Trophoblast cell (in vitro differentiated cells and primary cell): ENCODE measurements around the gene EGLN2.

Source experiments
- DNase-seq, 2 donors: peaks; one replicate each; pipeline ENCODE4 v3.0.0-alpha.2; 2016
- H2AFZ ChIP-seq: 2 replicates; pipeline ENCODE4 v1.6.1; 2013; ENCODE audit warnings: low read length, moderate library complexity, mild to moderate bottlenecking; ENCODE audit not compliant: insufficient read depth, poor library complexity
- H2AK5ac ChIP-seq: 2 replicates; pipeline ENCODE4 v1.6.1; 2013; ENCODE audit warnings: mild to moderate bottlenecking, low read length
- H2BK120ac ChIP-seq: 2 replicates; pipeline ENCODE4 v1.6.1; 2013; ENCODE audit warnings: low read length, mild to moderate bottlenecking, moderate library complexity; ENCODE audit not compliant: insufficient read depth, poor library complexity
- H2BK12ac ChIP-seq: 2 replicates; pipeline ENCODE4 v1.6.1; 2013; ENCODE audit warnings: mild to moderate bottlenecking, low read length, moderate library complexity
- H2BK5ac ChIP-seq: 2 replicates; pipeline ENCODE4 v1.6.1; 2013; ENCODE audit warnings: low read length, low read depth, moderate library complexity, mild to moderate bottlenecking; ENCODE audit not compliant: poor library complexity
- H3K14ac ChIP-seq: 2 replicates; pipeline ENCODE4 v1.6.1; 2013; ENCODE audit warnings: mild to moderate bottlenecking, low read length
- H3K18ac ChIP-seq: 2 replicates; pipeline ENCODE4 v1.6.1; 2013; ENCODE audit warnings: mild to moderate bottlenecking, low read length
- H3K23ac ChIP-seq: 2 replicates; pipeline ENCODE4 v1.6.1; 2013; ENCODE audit warnings: low read length
- H3K27ac ChIP-seq: 2 replicates; pipeline ENCODE4 v1.5.1; 2013; ENCODE audit warnings: low read depth, mild to moderate bottlenecking, inconsistent platforms, low read length, moderate library complexity
- H3K27me3 ChIP-seq: 2 replicates; pipeline ENCODE4 v1.6.1; 2013; ENCODE audit warnings: inconsistent platforms, mild to moderate bottlenecking, low read length, moderate library complexity; ENCODE audit not compliant: insufficient read depth
- H3K36me3 ChIP-seq, 2 experiments: 1 replicate in 1 of 2; 2 replicates in 1 of 2; pipeline ENCODE4 v1.6.1; 2013; ENCODE audit warnings: low read length in 2 of 2, mild to moderate bottlenecking in 2 of 2, moderate library complexity in 1 of 2; ENCODE audit not compliant: insufficient read depth in 2 of 2, control insufficient read depth in 1 of 2
- H3K4ac ChIP-seq: 2 replicates; pipeline ENCODE4 v1.6.1; 2013; ENCODE audit warnings: low read depth, mild to moderate bottlenecking, low read length, moderate library complexity
- H3K4me1 ChIP-seq, 2 experiments: 1 replicate in 1 of 2; 2 replicates in 1 of 2; pipeline ENCODE4 v1.6.1; 2013; ENCODE audit warnings: low read length in 2 of 2, mild to moderate bottlenecking in 2 of 2, moderate library complexity in 1 of 2; ENCODE audit not compliant: insufficient read depth in 2 of 2, control insufficient read depth in 1 of 2
- H3K4me2 ChIP-seq: 2 replicates; pipeline ENCODE4 v1.6.1; 2013; ENCODE audit warnings: inconsistent platforms, mild to moderate bottlenecking, low read length, moderate library complexity
- H3K4me3 ChIP-seq: 2 replicates; pipeline ENCODE4 v1.5.1; 2013; ENCODE audit warnings: mild to moderate bottlenecking, low read depth, low read length, inconsistent platforms
- H3K79me1 ChIP-seq: one replicate; pipeline ENCODE4 v1.6.1; 2013; ENCODE audit warnings: low read length
- H3K79me2 ChIP-seq: 2 replicates; pipeline ENCODE4 v1.6.1; 2013; ENCODE audit warnings: low read length, mild to moderate bottlenecking; ENCODE audit not compliant: control insufficient read depth, insufficient read depth, poor library complexity
- H3K9ac ChIP-seq: 2 replicates; pipeline ENCODE4 v1.6.1; 2013; ENCODE audit warnings: mild to moderate bottlenecking, low read length
- H3K9me3 ChIP-seq: 2 replicates; pipeline ENCODE4 v1.6.1; 2013; ENCODE audit warnings: low read depth, mild to moderate bottlenecking, control low read depth, inconsistent platforms, low read length; ENCODE audit not compliant: insufficient read depth
- H4K12ac ChIP-seq: 2 replicates; pipeline ENCODE4 v1.6.1; 2013; ENCODE audit warnings: low read depth, mild to moderate bottlenecking, low read length, moderate library complexity
- H4K8ac ChIP-seq: 2 replicates; pipeline ENCODE4 v1.6.1; 2013; ENCODE audit warnings: low read depth, mild to moderate bottlenecking, low read length, moderate library complexity
- H4K91ac ChIP-seq: one replicate; pipeline ENCODE4 v1.6.1; 2013; ENCODE audit warnings: low read depth, mild to moderate bottlenecking, low read length, moderate library complexity
- WGBS: extraction: QIAGEN DNeasy Blood & Tissue Kit; methylation state at CpG from one replicate; pipeline ENCODE4 v1.1.7; 2013; ENCODE audit warnings: missing lambda C conversion rate; ENCODE audit not compliant: insufficient read length, insufficient coverage; ENCODE audit errors: extremely low coverage; 5-methylcytosine and 5-hydroxymethylcytosine counted together

EGLN2 gene

DNA sequence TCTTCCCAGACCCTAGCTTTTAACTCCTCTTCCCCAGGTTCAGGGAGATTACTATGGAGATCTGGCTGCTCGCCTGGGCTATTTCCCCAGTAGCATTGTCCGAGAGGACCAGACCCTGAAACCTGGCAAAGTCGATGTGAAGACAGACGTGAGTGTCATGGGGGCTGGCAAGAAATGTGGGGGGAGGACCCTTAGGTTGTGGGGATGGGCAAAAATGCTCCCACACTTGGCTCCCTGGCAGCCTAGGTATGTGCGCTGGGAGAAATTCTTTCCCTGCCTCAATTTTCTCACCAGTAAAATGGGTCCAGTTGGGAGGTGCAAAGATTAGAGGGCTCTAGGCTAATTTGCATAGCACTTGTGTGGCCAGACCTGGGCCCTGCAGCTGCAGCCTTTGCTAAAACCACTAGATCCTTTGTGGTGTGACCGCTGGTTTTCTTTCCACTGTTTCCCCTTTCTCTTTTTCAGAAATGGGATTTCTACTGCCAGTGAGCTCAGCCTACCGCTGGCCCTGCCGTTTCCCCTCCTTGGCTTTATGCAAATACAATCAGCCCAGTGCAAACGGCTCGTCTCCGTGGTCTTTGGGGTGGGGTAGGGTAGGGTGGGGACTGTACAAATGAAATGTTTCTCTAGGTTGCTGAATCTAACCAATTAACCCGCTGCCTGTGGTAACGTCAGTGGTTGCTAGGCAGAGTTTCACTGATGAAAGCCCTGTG is 21.9 kb upstream of the EGLN2 start:
- Histone ChIP-seq H2BK12ac (peak overlapping the region; percentile 34), H4K8ac (peak overlapping the region; percentile 87), H4K91ac (peak overlapping the region; percentile 86), H3K14ac (peak overlapping the region; percentile 81), H2AFZ (peak overlapping the region; percentile 21), H3K9ac (no peak overlapping the region), H3K27ac (peak overlapping the region; percentile 96), H3K4ac (peak overlapping the region; percentile 72), H2BK5ac (peak overlapping the region; percentile 73), H3K27me3 (no peaks in the 10 kb centered on the region), H2BK120ac (peak overlapping the region; percentile 49), H3K79me2 (peaks cover 2% of the 10 kb centered on the region), H2AK5ac (peak overlapping the region; percentile 80), H3K79me1 (peaks cover 19% of the 10 kb centered on the region), H3K4me1 (peaks cover 12 to 16% of the 10 kb centered on the region in 2 experiments), H3K18ac (peak overlapping the region; percentile 73), H4K12ac (peak overlapping the region; percentile 37), H3K4me3 (no peak overlapping the region), H3K9me3 (no peaks in the 10 kb centered on the region), H3K23ac (no peak overlapping the region), H3K36me3 (peaks cover 0 to 3% of the 10 kb centered on the region in 2 experiments), H3K4me2 (peak overlapping the region; percentile 77)
- DNase-seq = peak; percentile 96 to 97
- WGBS = no CpG with 5 or more reads among the region's 13 CpGs

DNA sequence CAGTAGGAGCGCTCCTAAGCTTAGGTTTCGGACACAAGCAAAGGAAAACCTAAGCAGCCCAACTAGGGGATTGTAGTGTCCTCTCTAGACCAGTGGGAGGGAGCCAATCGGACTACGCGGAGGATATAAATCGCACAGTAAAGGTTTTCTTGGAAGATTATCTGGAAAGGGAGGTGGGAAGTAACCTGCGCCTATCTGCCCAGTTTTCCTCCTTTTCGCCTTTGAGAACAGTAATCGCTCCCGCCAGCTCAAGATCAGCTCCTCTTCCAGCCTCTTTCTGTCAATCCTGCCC is 21.4 kb upstream of the EGLN2 start:
- H3K79me1 ChIP-seq = peaks cover 19% of the 10 kb centered on the region
- H2BK5ac ChIP-seq = peak overlapping the region; percentile 67
- H3K27me3 ChIP-seq = no peaks in the 10 kb centered on the region
- peaks cover 12 to 16% of the 10 kb centered on the region in 2 experiments for H3K4me1 ChIP-seq
- peak overlapping the region; percentile 96 for H3K27ac ChIP-seq
- no CpG with 5 or more reads among the region's 10 CpGs for WGBS
- H3K14ac ChIP-seq = peak overlapping the region; percentile 47
- H3K79me2 ChIP-seq = peaks cover 2% of the 10 kb centered on the region
- H4K8ac ChIP-seq = peak overlapping the region; percentile 59
- H3K9me3 ChIP-seq = no peaks in the 10 kb centered on the region
- peak overlapping the region; percentile 48 for H3K18ac ChIP-seq
- H3K9ac ChIP-seq = peak overlapping the region; percentile 0
- no peak overlapping the region for H2AK5ac ChIP-seq
- peak overlapping the region; percentile 26 for H2BK12ac ChIP-seq
- H4K12ac ChIP-seq = peak overlapping the region; percentile 67
- H3K4ac ChIP-seq = no peak overlapping the region
- H3K4me3 ChIP-seq = peak overlapping the region; percentile 53
- H4K91ac ChIP-seq = peak overlapping the region; percentile 86
- H2BK120ac ChIP-seq = peak overlapping the region; percentile 67
- no peak overlapping the region for H3K23ac ChIP-seq
- peak overlapping the region; percentile 18 for H2AFZ ChIP-seq
- H3K36me3 ChIP-seq = peaks cover 0 to 5% of the 10 kb centered on the region in 2 experiments
- H3K4me2 ChIP-seq = peak overlapping the region; percentile 77
- no peak for DNase-seq

DNA sequence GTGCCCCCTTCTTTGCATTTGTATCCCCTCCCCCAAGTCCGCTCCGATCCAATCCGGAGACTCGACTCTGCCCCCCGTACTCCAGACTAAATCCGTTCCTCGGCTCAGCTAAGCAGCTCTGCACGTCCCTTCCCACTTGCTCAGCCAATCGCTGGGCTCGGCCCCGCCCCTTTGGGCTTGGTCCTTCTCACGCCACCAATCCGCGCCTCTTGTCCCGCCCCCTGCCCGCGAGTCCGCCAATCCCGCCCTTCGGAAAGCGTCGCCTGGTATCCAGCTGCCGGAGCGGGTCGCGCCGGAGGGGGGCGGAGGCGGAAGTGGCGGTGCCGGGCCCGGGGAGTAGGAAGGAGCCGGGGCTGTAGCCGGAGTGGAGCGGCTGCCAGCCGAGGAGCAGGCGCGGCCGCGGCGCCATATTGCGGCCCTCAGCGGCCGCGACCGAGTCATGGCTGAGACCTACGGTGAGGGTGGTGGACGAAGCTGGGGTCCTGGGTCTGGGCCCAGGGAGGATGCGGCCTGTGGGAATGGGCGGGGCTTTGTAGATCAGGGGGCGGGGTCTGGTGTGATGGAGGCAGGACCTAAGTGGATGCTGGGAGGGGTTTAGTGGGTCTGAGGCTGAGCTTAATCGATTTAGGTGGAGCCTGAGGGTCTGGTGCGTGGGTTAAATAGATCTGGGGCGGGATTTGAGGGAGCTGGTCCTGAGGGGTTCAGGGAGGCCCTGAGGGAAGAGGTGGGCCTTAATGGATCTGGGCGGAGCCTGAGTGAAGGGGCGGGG is 20.9 kb upstream of the EGLN2 start, which contains the start of gene RAB4B:
Gene RAB4B (plus strand): TSS at position 311 of the 769 bp plus-strand sequence. CDS start 129 bp downstream, at position 440.
- peak; percentile 100 for DNase-seq
- H2BK5ac ChIP-seq = peak within 1 kb of the TSS; percentile 88
- no CpG with 5 or more reads among the region's 56 CpGs for WGBS

DNA sequence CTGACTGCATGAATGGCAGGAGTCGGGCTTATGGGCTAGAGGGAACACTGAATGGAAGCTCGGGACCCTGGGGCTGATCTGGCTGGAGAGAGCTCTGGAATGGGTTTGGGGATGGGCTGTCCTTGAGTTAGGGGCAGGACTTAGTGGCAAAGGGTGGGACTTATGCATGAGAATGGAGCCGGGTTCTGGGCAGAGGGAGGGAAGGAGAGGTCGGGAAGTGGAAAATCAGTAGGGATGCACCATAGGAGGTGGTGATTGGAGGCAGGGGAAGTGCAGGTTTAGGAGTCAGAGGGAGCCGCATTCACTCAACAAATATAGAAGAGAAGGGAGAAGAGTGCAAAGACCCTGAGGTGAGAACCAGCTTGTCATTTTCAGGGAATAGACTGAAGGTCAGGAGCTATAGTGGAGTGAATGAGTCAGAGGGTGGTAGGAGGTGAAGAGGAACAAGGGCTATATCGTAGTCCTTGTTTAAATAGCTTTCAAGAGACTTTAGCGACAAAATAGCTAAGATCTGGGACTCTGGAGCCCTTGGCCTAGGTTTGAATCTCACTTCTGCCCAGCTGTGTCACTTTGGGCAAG is 20.2 kb upstream of the EGLN2 start:
- no peak overlapping the region for H3K18ac ChIP-seq
- H3K79me1 ChIP-seq = peaks cover 19% of the 10 kb centered on the region
- peak overlapping the region; percentile 82 for H3K4me3 ChIP-seq
- no peak overlapping the region for H2BK120ac ChIP-seq
- H2AK5ac ChIP-seq = no peak overlapping the region
- H4K12ac ChIP-seq = peak overlapping the region; percentile 2
- no peak overlapping the region for H3K9ac ChIP-seq
- peaks cover 12 to 16% of the 10 kb centered on the region in 2 experiments for H3K4me1 ChIP-seq
- WGBS = no CpG with 5 or more reads among the region's 7 CpGs
- H2BK12ac ChIP-seq = no peak overlapping the region
- H3K4ac ChIP-seq = no peak overlapping the region
- no peak overlapping the region for H3K14ac ChIP-seq
- H4K8ac ChIP-seq = peak overlapping the region; percentile 96
- DNase-seq = peak in 1 of 2 donors; percentile 41
- H3K36me3 ChIP-seq = peaks cover 2 to 5% of the 10 kb centered on the region in 2 experiments
- no peak overlapping the region for H2BK5ac ChIP-seq
- no peak overlapping the region for H4K91ac ChIP-seq
- H3K23ac ChIP-seq = no peak overlapping the region
- no peaks in the 10 kb centered on the region for H3K9me3 ChIP-seq
- peak overlapping the region; percentile 95 for H3K27ac ChIP-seq
- H3K79me2 ChIP-seq = peaks cover 2% of the 10 kb centered on the region
- H3K4me2 ChIP-seq = peak overlapping the region; percentile 71
- no peak overlapping the region for H2AFZ ChIP-seq
- H3K27me3 ChIP-seq = no peaks in the 10 kb centered on the region

More for the DNA sequence above, 20.9 kb upstream of the EGLN2 start, which contains the start of gene RAB4B:
- peak within 1 kb of the TSS; percentile 34 for H2BK12ac ChIP-seq
- H3K79me1 ChIP-seq = peaks cover 19% of the 10 kb centered on the region
- H3K4me1 ChIP-seq = peaks cover 12 to 16% of the 10 kb centered on the region in 2 experiments
- peak within 1 kb of the TSS; percentile 73 for H3K18ac ChIP-seq
- H3K27ac ChIP-seq = peak within 1 kb of the TSS; percentile 96
- peak within 1 kb of the TSS; percentile 86 for H4K91ac ChIP-seq
- peak within 1 kb of the TSS; percentile 72 for H3K4ac ChIP-seq
- H2AFZ ChIP-seq = peak within 1 kb of the TSS; percentile 59
- peaks cover 2% of the 10 kb centered on the region for H3K79me2 ChIP-seq
- H2AK5ac ChIP-seq = peak within 1 kb of the TSS; percentile 80
- H3K9me3 ChIP-seq = no peaks in the 10 kb centered on the region
- peak within 1 kb of the TSS; percentile 82 for H3K4me3 ChIP-seq
- H2BK120ac ChIP-seq = peak within 1 kb of the TSS; percentile 83
- peak within 1 kb of the TSS; percentile 77 for H3K4me2 ChIP-seq
- H3K14ac ChIP-seq = peak within 1 kb of the TSS; percentile 82
- H3K36me3 ChIP-seq = peaks cover 0 to 5% of the 10 kb centered on the region in 2 experiments
- no peak within 1 kb of the TSS for H3K23ac ChIP-seq
- H3K27me3 ChIP-seq = no peaks in the 10 kb centered on the region
- peak within 1 kb of the TSS; percentile 46 for H3K9ac ChIP-seq
- H4K8ac ChIP-seq = peak within 1 kb of the TSS; percentile 96
- H4K12ac ChIP-seq = peak within 1 kb of the TSS; percentile 67
